Activated naive CD8-positive, alpha-beta T cell treated with anti-CD3 and anti-CD28 coated beads, Interleukin-2, amount 10 ng/mL, durations not matched to agents 7 days and 5 days (primary cell): ENCODE data around the gene TRMT11. TPM values are rescaled to one million over a fixed set of nuclear protein-coding genes. Genes with fewer than 3 reads are reported as not detected.
"Not testable (repeated sequence)": the region's sequence is repeated elsewhere in the genome, so short reads cannot be mapped to it uniquely, and the experiment has no call there.

Source experiments
- ATAC-seq: fragments of 150-1000 bp; cut with Tn5 transposase; one replicate; pipeline ENCODE4 v1.10.0; 2021; ENCODE audit warnings: low read depth, moderate library complexity
- POLR2A ChIA-PET: fragments of 350-600 bp; sonication (Branson Sonifier 250); formaldehyde crosslinking; loops from one replicate; lab custom pipeline; 2021; ENCODE audit warnings: antibody characterized with exemption; lab: Charles Lee
- DNase-seq: peaks from one replicate; pipeline ENCODE4 v3.0.0; 2021
- H3K27ac Mint-ChIP-seq: one replicate; pipeline ENCODE4 v1.8.0; 2022; ENCODE audit warnings: mild to moderate bottlenecking, mixed read lengths
- H3K27me3 Mint-ChIP-seq: one replicate; pipeline ENCODE4 v1.8.0; 2022; ENCODE audit warnings: mild to moderate bottlenecking, moderate library complexity, mixed read lengths
- H3K36me3 Mint-ChIP-seq: one replicate; pipeline ENCODE4 v1.8.0; 2021; ENCODE audit warnings: mild to moderate bottlenecking, mixed read lengths
- H3K4me1 Mint-ChIP-seq: one replicate; pipeline ENCODE4 v1.8.0; 2021; ENCODE audit warnings: mixed read lengths
- H3K4me3 Mint-ChIP-seq: one replicate; pipeline ENCODE4 v1.8.0; 2022; ENCODE audit warnings: mild to moderate bottlenecking, moderate library complexity, mixed read lengths
- H3K9me3 Mint-ChIP-seq: one replicate; pipeline ENCODE4 v1.8.0; 2021; ENCODE audit warnings: mixed read lengths
- total RNA-seq, 2 experiments: library from RNA; stranded (reverse); gene quantifications; one replicate each; pipeline ENCODE4 v1.2.3, GENCODE V29; 2021

TRMT11 gene
- total RNA-seq, 2 experiments from 2014 or later, result 24.7 to 25.1 TPM

GRCh38 chr6:125950293-125950692 is 36.0 kb upstream of the TRMT11 start:
- no peaks in the 10 kb centered on the region for H3K9me3 Mint-ChIP-seq
- no peak for ATAC-seq

GRCh38 chr6:125950716-125951115 is 35.6 kb upstream of the TRMT11 start:
- not testable (repeated sequence) for H3K27ac Mint-ChIP-seq, H3K4me1 Mint-ChIP-seq, DNase-seq, H3K9me3 Mint-ChIP-seq, ATAC-seq, H3K4me3 Mint-ChIP-seq, H3K36me3 Mint-ChIP-seq
- H3K27me3 Mint-ChIP-seq, result peaks cover 12% of the 10 kb centered on the region
- POLR2A ChIA-PET, result interaction anchor here (3.0 kb wide), 1 partner anchor 161 kb away, joined by 19 read pairs; the partner anchor contains the start of gene NCOA7

More at GRCh38 chr6:125950293-125950692, 36.0 kb upstream of the TRMT11 start:
- Mint-ChIP-seq H3K4me1 (peaks cover 1% of the 10 kb centered on the region), H3K4me3 (no peak overlapping the region), H3K27me3 (peaks cover 12% of the 10 kb centered on the region), H3K36me3 (no peaks in the 10 kb centered on the region), H3K27ac (no peak overlapping the region)
- no peak for DNase-seq
- POLR2A ChIA-PET, result no interaction called here

- Mint-ChIP-seq H3K4me1 (peaks cover 6% of the 10 kb centered on the region), H3K36me3 (no peaks in the 10 kb centered on the region), H3K27ac (no peak overlapping the region), H3K4me3 (no peak overlapping the region), H3K27me3 (peaks cover 12% of the 10 kb centered on the region), H3K9me3 (no peaks in the 10 kb centered on the region)
- no peak for ATAC-seq
- POLR2A ChIA-PET, result interaction anchor here (0.6 to 3.0 kb wide), 3 partner anchors 33 to 170 kb away, joined by 3 to 19 read pairs (median 9); partner anchors contain the start of gene NCOA7
- no peak for DNase-seq
These were observed 35.0 kb upstream of the TRMT11 start for GRCh38 chr6:125951323-125951722.

- peak; percentile 38 for DNase-seq
- H3K27me3 Mint-ChIP-seq, result peaks cover 10% of the 10 kb centered on the region
- H3K36me3 Mint-ChIP-seq, result no peaks in the 10 kb centered on the region
- ATAC-seq, result no peak
- POLR2A ChIA-PET, result interaction anchor here (0.9 to 3.0 kb wide), 2 partner anchors 34 to 163 kb away, joined by 3 to 19 read pairs; partner anchors contain the start of gene NCOA7
- no peaks in the 10 kb centered on the region for H3K9me3 Mint-ChIP-seq
- H3K4me1 Mint-ChIP-seq, result peaks cover 6% of the 10 kb centered on the region
- no peak overlapping the region for H3K4me3 Mint-ChIP-seq
- no peak overlapping the region for H3K27ac Mint-ChIP-seq
These were observed 33.4 kb upstream of the TRMT11 start for GRCh38 chr6:125952764-125953501.

- H3K4me1 Mint-ChIP-seq, result peaks cover 6% of the 10 kb centered on the region
- H3K27ac Mint-ChIP-seq, result no peak overlapping the region
- H3K27me3 Mint-ChIP-seq, result peaks cover 10% of the 10 kb centered on the region
- ATAC-seq (no peak), DNase-seq (no peak)
- POLR2A ChIA-PET, result interaction anchor here (0.9 to 3.0 kb wide), 2 partner anchors 35 to 164 kb away, joined by 3 to 19 read pairs; partner anchors contain the start of gene NCOA7
- no peaks in the 10 kb centered on the region for H3K9me3 Mint-ChIP-seq
- H3K4me3 Mint-ChIP-seq, result no peak overlapping the region
- no peaks in the 10 kb centered on the region for H3K36me3 Mint-ChIP-seq
These were observed 32.9 kb upstream of the TRMT11 start for GRCh38 chr6:125953502-125953875.

- Mint-ChIP-seq H3K36me3 (no peaks in the 10 kb centered on the region), H3K9me3 (no peaks in the 10 kb centered on the region), H3K4me1 (peaks cover 6% of the 10 kb centered on the region), H3K4me3 (no peak overlapping the region), H3K27me3 (peaks cover 10% of the 10 kb centered on the region), H3K27ac (no peak overlapping the region)
- POLR2A ChIA-PET, result interaction anchor here (0.5 to 3.4 kb wide), 3 partner anchors 36 to 164 kb away, joined by 3 to 63 read pairs (median 25); partner anchors contain the start of gene NCOA7
- ATAC-seq, result no peak
- DNase-seq, result no peak
These were observed 31.5 kb upstream of the TRMT11 start for GRCh38 chr6:125954735-125955339.

GRCh38 chr6:125955973-125956372 is 30.4 kb upstream of the TRMT11 start:
- H3K4me3 Mint-ChIP-seq, result no peak overlapping the region
- peaks cover 6% of the 10 kb centered on the region for H3K4me1 Mint-ChIP-seq
- DNase-seq (no peak), ATAC-seq (no peak)
- peaks cover 7% of the 10 kb centered on the region for H3K27me3 Mint-ChIP-seq
- peak overlapping the region; percentile 75 for H3K27ac Mint-ChIP-seq
- POLR2A ChIA-PET, result interaction anchor here (0.6 to 3.4 kb wide), 5 partner anchors 31 to 655 kb away, joined by 3 to 63 read pairs (median 25); partner anchors contain the start of genes HDDC2 and NCOA7
- H3K9me3 Mint-ChIP-seq, result no peaks in the 10 kb centered on the region
- H3K36me3 Mint-ChIP-seq, result no peaks in the 10 kb centered on the region

GRCh38 chr6:125956506-125957390 is 29.6 kb upstream of the TRMT11 start, which contains the start of gene HINT3:
Gene HINT3, plus strand, starts transcription at chr6:125956770. Its CDS starts 208 bp downstream, at chr6:125956978.
- H3K9me3 Mint-ChIP-seq, result no peaks in the 10 kb centered on the region
- peaks cover 7% of the 10 kb centered on the region for H3K27me3 Mint-ChIP-seq
- peaks cover 6% of the 10 kb centered on the region for H3K4me1 Mint-ChIP-seq
- ATAC-seq, result peak; percentile 88
- H3K4me3 Mint-ChIP-seq, result no peak within 1 kb of the TSS
- no peaks in the 10 kb centered on the region for H3K36me3 Mint-ChIP-seq
- peak within 1 kb of the TSS; percentile 75 for H3K27ac Mint-ChIP-seq
- POLR2A ChIA-PET, result interaction anchor here (0.6 to 3.4 kb wide), 7 partner anchors 29 to 655 kb away, joined by 3 to 63 read pairs (median 6); partner anchors contain the start of genes HDDC2, NCOA7 and TRMT11
- peak; percentile 98 for DNase-seq

GRCh38 chr6:125957391-125957693 is 29.0 kb upstream of the TRMT11 start:
- H3K9me3 Mint-ChIP-seq, result no peaks in the 10 kb centered on the region
- H3K4me3 Mint-ChIP-seq, result no peak overlapping the region
- no peak overlapping the region for H3K27ac Mint-ChIP-seq
- peaks cover 2% of the 10 kb centered on the region for H3K27me3 Mint-ChIP-seq
- no peak for ATAC-seq
- peaks cover 6% of the 10 kb centered on the region for H3K4me1 Mint-ChIP-seq
- no peaks in the 10 kb centered on the region for H3K36me3 Mint-ChIP-seq
- no peak for DNase-seq
- POLR2A ChIA-PET, result interaction anchor here (0.6 to 3.4 kb wide), 5 partner anchors 29 to 656 kb away, joined by 3 to 63 read pairs (median 25); partner anchors contain the start of genes HDDC2, NCOA7 and TRMT11

GRCh38 chr6:125957845-125958244 is 28.5 kb upstream of the TRMT11 start:
- Mint-ChIP-seq H3K9me3 (no peaks in the 10 kb centered on the region), H3K4me1 (peaks cover 6% of the 10 kb centered on the region), H3K4me3 (no peak overlapping the region), H3K27me3 (no peaks in the 10 kb centered on the region), H3K27ac (no peak overlapping the region), H3K36me3 (no peaks in the 10 kb centered on the region)
- DNase-seq, result no peak
- POLR2A ChIA-PET, result interaction anchor here (1.0 to 3.4 kb wide), 4 partner anchors 28 to 177 kb away, joined by 6 to 63 read pairs (median 25); partner anchors contain the start of genes NCOA7 and TRMT11
- ATAC-seq, result no peak

GRCh38 chr6:125959041-125959440 is 27.3 kb upstream of the TRMT11 start:
- Mint-ChIP-seq H3K9me3 (no peaks in the 10 kb centered on the region), H3K4me3 (no peak overlapping the region), H3K36me3 (no peaks in the 10 kb centered on the region), H3K27me3 (no peaks in the 10 kb centered on the region), H3K4me1 (peaks cover 6% of the 10 kb centered on the region), H3K27ac (no peak overlapping the region)
- DNase-seq (no peak), ATAC-seq (no peak)
- POLR2A ChIA-PET, result interaction anchor here (0.7 to 3.0 kb wide), 3 partner anchors 54 to 178 kb away, joined by 3 to 25 read pairs (median 5); partner anchors contain the start of gene NCOA7

GRCh38 chr6:125961117-125961516 is 25.2 kb upstream of the TRMT11 start:
- Mint-ChIP-seq H3K27ac (no peak overlapping the region), H3K4me1 (peaks cover 4% of the 10 kb centered on the region), H3K27me3 (no peaks in the 10 kb centered on the region), H3K9me3 (no peaks in the 10 kb centered on the region), H3K36me3 (no peaks in the 10 kb centered on the region), H3K4me3 (no peak overlapping the region)
- POLR2A ChIA-PET, result no interaction called here
- DNase-seq (no peak), ATAC-seq (no peak)
